OCI-LY3 (cell line): ENCODE measurements around the gene ACSF3.

ENCODE experiments used
- EZH2phosphoT487 ChIP-seq: fragments of 200-600 bp; shearing (Covaris generic); IDR thresholded peaks from 2 replicates; pipeline ENCODE4 v1.6.1; 2018; ENCODE audit warnings: antibody characterized with exemption, mixed run types, low read depth
- TF ChIP-seq, protein P1 (sequence below): fragments of 200-600, 300-600 bp; sonication (generic); IDR thresholded peaks from 2 replicates; pipeline ENCODE4 v1.5.1; 2014; ENCODE audit warnings: antibody characterized with exemption, low read length, low read depth

- TF ChIP-seq, protein P1, sequence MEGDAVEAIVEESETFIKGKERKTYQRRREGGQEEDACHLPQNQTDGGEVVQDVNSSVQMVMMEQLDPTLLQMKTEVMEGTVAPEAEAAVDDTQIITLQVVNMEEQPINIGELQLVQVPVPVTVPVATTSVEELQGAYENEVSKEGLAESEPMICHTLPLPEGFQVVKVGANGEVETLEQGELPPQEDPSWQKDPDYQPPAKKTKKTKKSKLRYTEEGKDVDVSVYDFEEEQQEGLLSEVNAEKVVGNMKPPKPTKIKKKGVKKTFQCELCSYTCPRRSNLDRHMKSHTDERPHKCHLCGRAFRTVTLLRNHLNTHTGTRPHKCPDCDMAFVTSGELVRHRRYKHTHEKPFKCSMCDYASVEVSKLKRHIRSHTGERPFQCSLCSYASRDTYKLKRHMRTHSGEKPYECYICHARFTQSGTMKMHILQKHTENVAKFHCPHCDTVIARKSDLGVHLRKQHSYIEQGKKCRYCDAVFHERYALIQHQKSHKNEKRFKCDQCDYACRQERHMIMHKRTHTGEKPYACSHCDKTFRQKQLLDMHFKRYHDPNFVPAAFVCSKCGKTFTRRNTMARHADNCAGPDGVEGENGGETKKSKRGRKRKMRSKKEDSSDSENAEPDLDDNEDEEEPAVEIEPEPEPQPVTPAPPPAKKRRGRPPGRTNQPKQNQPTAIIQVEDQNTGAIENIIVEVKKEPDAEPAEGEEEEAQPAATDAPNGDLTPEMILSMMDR: no peak
- TF ChIP-seq EZH2phosphoT487: no peak
Observed at GRCh38 chr16:89050868-89051311, 42.8 kb upstream of the ACSF3 start.
